A673 (cell line): ENCODE data around the gene GAPVD1. TPM values are rescaled to one million over a fixed set of nuclear protein-coding genes. Genes with fewer than 3 reads are reported as not detected.
A peak's percentile ranks its signal among the peaks of the same experiment; 100 is the strongest.

ENCODE experiments used
- BruUV-seq: library from RNA; stranded (reverse); fragments of 400-500 nt; replicated peaks from 2 replicates; lab custom pipeline; 2021; lab: Mats Ljungman, UMichigan
- CTCF ChIA-PET: fragments of 300-600 bp; sonication (Branson Sonifier 250); formaldehyde crosslinking; loops from one replicate; lab custom pipeline; 2022; ENCODE audit warnings: antibody characterized with exemption; lab: Charles Lee
- POLR2A ChIA-PET: fragments of 300-600 bp; sonication (Branson Sonifier 250); formaldehyde crosslinking; loops from one replicate; lab custom pipeline; 2022; ENCODE audit warnings: antibody characterized with exemption; ENCODE audit not compliant: low non-redundant PET; lab: Charles Lee
- DNase-seq: peaks from one replicate; pipeline ENCODE4 v3.0.0-alpha.2; 2015; ENCODE audit warnings: low spot score
- H3K27ac ChIP-seq: fragments of 200-600 bp; sonication (generic); 2 replicates; pipeline ENCODE4 v1.5.1; 2016; ENCODE audit warnings: mixed run types, low read depth, mild to moderate bottlenecking, mixed read lengths, antibody characterized with exemption, low read length; ENCODE audit not compliant: poor library complexity, severe bottlenecking
- H3K27me3 ChIP-seq: fragments of 200-600 bp; sonication (generic); replicated peaks from 2 replicates; pipeline ENCODE4 v1.6.1; 2017; ENCODE audit warnings: mixed run types, low read depth, mild to moderate bottlenecking, mixed read lengths, antibody characterized with exemption, low read length; ENCODE audit not compliant: insufficient read depth, poor library complexity
- H3K36me3 ChIP-seq: fragments of 200-600 bp; sonication (generic); 2 replicates; pipeline ENCODE4 v1.6.1; 2016; ENCODE audit warnings: mixed run types, mild to moderate bottlenecking, mixed read lengths, antibody characterized with exemption, low read length; ENCODE audit not compliant: insufficient read depth, poor library complexity, severe bottlenecking
- H3K4me1 ChIP-seq: fragments of 200-600 bp; sonication (generic); 2 replicates; pipeline ENCODE4 v1.6.1; 2017; ENCODE audit warnings: mixed run types, mild to moderate bottlenecking, mixed read lengths, antibody characterized with exemption, low read length; ENCODE audit not compliant: insufficient read depth, poor library complexity, severe bottlenecking
- H3K4me3 ChIP-seq: fragments of 200-600 bp; sonication (generic); 2 replicates; pipeline ENCODE4 v1.5.1; 2016; ENCODE audit warnings: low read depth, mixed run types, mild to moderate bottlenecking, mixed read lengths, low read length; ENCODE audit not compliant: poor library complexity, severe bottlenecking
- H3K9me3 ChIP-seq: fragments of 200-600 bp; sonication (generic); 2 replicates; pipeline ENCODE4 v1.6.1; 2016; ENCODE audit warnings: mixed run types, low read depth, mild to moderate bottlenecking, mixed read lengths, antibody characterized with exemption, low read length; ENCODE audit not compliant: poor library complexity, severe bottlenecking
- EZH2 ChIP-seq: fragments of 200-600 bp; sonication (generic); IDR thresholded peaks from 2 replicates; pipeline ENCODE4 v1.6.1; 2017; ENCODE audit warnings: borderline replicate concordance, low read depth, mild to moderate bottlenecking, mixed read lengths, antibody characterized with exemption, low read length; ENCODE audit not compliant: poor library complexity, severe bottlenecking
- intact Hi-C: fragments of 100-400 bp; cut with micrococcal nuclease; formaldehyde crosslinking; loops from one replicate; pipeline ENCODE4 v1.10.0; 2022; ENCODE audit not compliant: unreplicated experiment
- total RNA-seq: library from RNA; stranded (reverse); gene quantifications from 2 replicates; pipeline ENCODE4 v1.2.3, GENCODE V29; 2021
- TF ChIP-seq, protein P1 (sequence below): fragments of 300-800, 200-600 bp; sonication (generic); conservative IDR thresholded peaks from 2 replicates; pipeline ENCODE4 v1.5.1; 2017; ENCODE audit warnings: low read depth, mild to moderate bottlenecking, antibody characterized with exemption, low read length, moderate library complexity, mixed read lengths

Gene GAPVD1
- total RNA-seq, 1 experiment from 2014 or later: 55.3 TPM

GRCh38 chr9:125296843-125297372, 35.3 kb downstream of the GAPVD1 start:
- H3K27ac ChIP-seq: no peak overlapping the region
- CTCF ChIA-PET: no interaction called here
- no TSS peak for BruUV-seq
- no peaks in the 10 kb centered on the region for H3K27me3 ChIP-seq
- DNase-seq: no peak
- no peak for TF ChIP-seq EZH2
- TF ChIP-seq, protein P1, sequence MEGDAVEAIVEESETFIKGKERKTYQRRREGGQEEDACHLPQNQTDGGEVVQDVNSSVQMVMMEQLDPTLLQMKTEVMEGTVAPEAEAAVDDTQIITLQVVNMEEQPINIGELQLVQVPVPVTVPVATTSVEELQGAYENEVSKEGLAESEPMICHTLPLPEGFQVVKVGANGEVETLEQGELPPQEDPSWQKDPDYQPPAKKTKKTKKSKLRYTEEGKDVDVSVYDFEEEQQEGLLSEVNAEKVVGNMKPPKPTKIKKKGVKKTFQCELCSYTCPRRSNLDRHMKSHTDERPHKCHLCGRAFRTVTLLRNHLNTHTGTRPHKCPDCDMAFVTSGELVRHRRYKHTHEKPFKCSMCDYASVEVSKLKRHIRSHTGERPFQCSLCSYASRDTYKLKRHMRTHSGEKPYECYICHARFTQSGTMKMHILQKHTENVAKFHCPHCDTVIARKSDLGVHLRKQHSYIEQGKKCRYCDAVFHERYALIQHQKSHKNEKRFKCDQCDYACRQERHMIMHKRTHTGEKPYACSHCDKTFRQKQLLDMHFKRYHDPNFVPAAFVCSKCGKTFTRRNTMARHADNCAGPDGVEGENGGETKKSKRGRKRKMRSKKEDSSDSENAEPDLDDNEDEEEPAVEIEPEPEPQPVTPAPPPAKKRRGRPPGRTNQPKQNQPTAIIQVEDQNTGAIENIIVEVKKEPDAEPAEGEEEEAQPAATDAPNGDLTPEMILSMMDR: no peak
- H3K4me3 ChIP-seq: no peak overlapping the region
- POLR2A ChIA-PET: no interaction called here
- no peaks in the 10 kb centered on the region for H3K4me1 ChIP-seq
- intact Hi-C loops: no loop called here
- H3K36me3 ChIP-seq: peaks cover 10% of the 10 kb centered on the region
- H3K9me3 ChIP-seq: no peaks in the 10 kb centered on the region

- Histone ChIP-seq H3K27ac (no peak overlapping the region), H3K36me3 (peaks cover 20% of the 10 kb centered on the region), H3K4me3 (no peak overlapping the region), H3K9me3 (no peaks in the 10 kb centered on the region), H3K4me1 (no peaks in the 10 kb centered on the region), H3K27me3 (no peaks in the 10 kb centered on the region)
- TF ChIP-seq EZH2: no peak
- TF ChIP-seq, protein P1: peak; percentile 12; the same call in 1 of the 2 replicates
- no TSS peak for BruUV-seq
- POLR2A ChIA-PET: interaction anchor here (0.6 kb wide), 1 partner anchor 224 kb away, joined by 3 read pairs; no protein-coding TSS in a partner anchor
- intact Hi-C loops: no loop called here
- CTCF ChIA-PET: no interaction called here
- peak; percentile 31 for DNase-seq
These were observed 36.3 kb downstream of the GAPVD1 start for GRCh38 chr9:125297917-125298316.

DNA sequence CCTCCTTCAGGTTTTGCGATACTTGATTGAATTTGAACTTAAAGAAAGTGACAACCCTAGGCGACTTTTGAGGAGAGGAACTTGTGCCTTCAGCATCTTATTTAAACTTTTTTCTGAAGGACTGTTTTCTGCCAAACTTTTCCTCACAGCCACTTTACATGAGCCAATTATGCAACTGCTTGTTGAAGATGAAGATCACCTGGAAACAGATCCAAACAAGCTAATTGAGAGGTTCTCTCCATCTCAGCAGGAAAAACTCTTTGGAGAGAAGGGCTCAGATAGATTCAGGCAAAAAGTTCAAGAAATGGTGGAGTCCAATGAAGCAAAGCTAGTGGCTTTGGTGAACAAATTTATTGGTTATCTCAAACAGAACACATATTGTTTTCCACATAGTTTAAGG, 40.6 kb downstream of the GAPVD1 start:
- H3K27me3 ChIP-seq: no peaks in the 10 kb centered on the region
- BruUV-seq: TSS peak; percentile 77
- CTCF ChIA-PET: no interaction called here
- H3K4me1 ChIP-seq: no peaks in the 10 kb centered on the region
- TF ChIP-seq, protein P1: no peak
- no peak for TF ChIP-seq EZH2
- peaks cover 27% of the 10 kb centered on the region for H3K36me3 ChIP-seq
- DNase-seq: no peak
- intact Hi-C loops: no loop called here
- no peak overlapping the region for H3K27ac ChIP-seq
- POLR2A ChIA-PET: no interaction called here
- H3K9me3 ChIP-seq: no peaks in the 10 kb centered on the region
- no peak overlapping the region for H3K4me3 ChIP-seq
